Activated naive CD8-positive, alpha-beta T cell treated with anti-CD3 and anti-CD28 coated beads, Interleukin-2, amount 50 U/mL, for 24 hours (primary cell): ENCODE data around the gene LRRC28.

Source experiments
- ATAC-seq: fragments of 150-1000 bp; cut with Tn5 transposase; one replicate; pipeline ENCODE4 v1.10.0; 2021
- DNase-seq: peaks from one replicate; pipeline ENCODE4 v3.0.0; 2021
- H3K27ac Mint-ChIP-seq: one replicate; pipeline ENCODE4 v1.8.0; 2021; ENCODE audit warnings: mild to moderate bottlenecking, mixed read lengths
- H3K27me3 Mint-ChIP-seq: one replicate; pipeline ENCODE4 v1.8.0; 2021; ENCODE audit warnings: mixed read lengths
- H3K36me3 Mint-ChIP-seq: one replicate; pipeline ENCODE4 v1.8.0; 2021; ENCODE audit warnings: low read depth, mixed read lengths
- H3K4me1 Mint-ChIP-seq: one replicate; pipeline ENCODE4 v1.8.0; 2021; ENCODE audit warnings: mixed read lengths
- H3K4me3 Mint-ChIP-seq: one replicate; pipeline ENCODE4 v1.8.0; 2021; ENCODE audit warnings: mild to moderate bottlenecking, moderate library complexity, mixed read lengths
- H3K9me3 Mint-ChIP-seq: one replicate; pipeline ENCODE4 v1.8.0; 2021; ENCODE audit warnings: mixed read lengths

Gene LRRC28

DNA sequence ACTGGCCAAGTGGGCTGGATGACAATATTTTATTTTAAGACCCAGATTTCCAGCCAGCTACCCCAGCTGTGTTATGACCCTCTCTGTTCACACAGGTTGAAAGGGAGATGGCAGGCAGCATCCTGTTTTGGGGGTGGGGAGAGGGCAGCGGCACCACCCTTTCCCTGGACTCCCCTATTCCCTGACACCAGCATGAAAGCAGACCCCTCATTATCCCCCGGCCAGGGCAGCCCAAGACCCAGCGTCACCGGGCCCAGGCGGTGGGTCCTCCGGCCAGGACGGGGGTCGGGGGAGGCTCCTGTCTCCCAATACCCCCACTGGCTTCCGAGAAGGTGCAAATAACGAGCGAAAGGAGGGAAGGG, 186.9 kb downstream of the LRRC28 start:
- Mint-ChIP-seq H3K36me3 (no peaks in the 10 kb centered on the region), H3K9me3 (no peaks in the 10 kb centered on the region), H3K27me3 (no peaks in the 10 kb centered on the region), H3K27ac (no peak overlapping the region), H3K4me3 (no peak overlapping the region), H3K4me1 (peaks cover 76% of the 10 kb centered on the region)
- no peak for ATAC-seq
- DNase-seq: no peak

DNA sequence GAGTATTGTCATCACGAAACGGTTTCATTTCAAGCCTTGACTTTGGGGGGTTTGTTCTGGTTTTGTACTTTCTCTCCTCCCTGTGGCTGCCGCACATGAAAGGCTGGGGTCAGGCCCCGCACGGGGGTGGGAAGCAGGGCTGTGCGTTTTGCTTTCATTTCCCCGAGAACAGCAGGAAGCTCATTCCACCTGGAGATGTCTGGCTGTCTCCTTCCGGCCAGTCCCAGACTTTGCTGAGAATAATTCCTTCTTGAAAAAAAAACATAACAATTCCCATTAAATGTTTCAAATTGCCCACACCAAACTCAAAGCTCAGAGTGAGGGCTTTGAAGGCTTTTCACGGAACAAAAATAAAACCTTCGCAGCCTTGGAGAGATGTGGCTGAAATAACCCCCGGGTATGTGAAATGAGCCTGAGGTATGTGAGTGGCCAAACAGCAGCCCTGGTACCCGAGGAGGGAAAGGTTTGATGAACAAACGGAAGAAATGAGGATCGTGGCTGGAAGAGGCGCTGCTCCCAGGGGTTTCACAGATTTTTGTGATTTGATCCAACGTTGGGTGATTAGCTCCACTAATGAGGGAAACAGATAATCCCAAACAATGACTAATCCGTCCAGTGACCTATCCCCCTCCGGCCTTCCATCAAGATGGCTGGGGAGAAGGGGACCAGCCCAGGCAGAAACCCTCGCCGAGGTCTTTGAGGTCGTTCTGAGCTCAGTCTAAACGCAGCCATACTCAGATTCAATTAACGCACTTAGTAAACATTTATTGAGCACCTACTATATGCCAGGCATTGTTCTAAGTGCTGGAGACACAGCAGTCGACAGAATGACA, 187.6 kb downstream of the LRRC28 start:
- DNase-seq: no peak
- H3K9me3 Mint-ChIP-seq: no peaks in the 10 kb centered on the region
- no peaks in the 10 kb centered on the region for H3K27me3 Mint-ChIP-seq
- H3K27ac Mint-ChIP-seq: no peak overlapping the region
- H3K4me1 Mint-ChIP-seq: peaks cover 75% of the 10 kb centered on the region
- no peak for ATAC-seq
- H3K36me3 Mint-ChIP-seq: no peaks in the 10 kb centered on the region
- H3K4me3 Mint-ChIP-seq: no peak overlapping the region

DNA sequence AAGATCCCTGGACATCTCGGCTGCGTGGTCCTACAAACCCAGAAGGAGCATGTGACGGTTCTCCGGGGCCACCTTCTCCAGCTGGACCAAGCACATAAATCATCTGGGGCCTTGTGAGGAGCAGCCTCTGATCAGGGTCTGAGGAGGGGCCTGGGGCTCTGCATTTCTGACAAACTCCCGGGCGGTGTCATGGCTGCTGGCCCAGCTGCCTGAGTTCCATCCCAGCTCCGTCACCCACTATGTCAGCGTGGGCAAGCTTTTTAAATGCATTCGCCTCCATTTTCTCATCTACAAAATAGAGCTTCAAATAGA, 188.2 kb downstream of the LRRC28 start:
- no peaks in the 10 kb centered on the region for H3K27me3 Mint-ChIP-seq
- H3K27ac Mint-ChIP-seq: no peak overlapping the region
- H3K4me3 Mint-ChIP-seq: no peak overlapping the region
- H3K9me3 Mint-ChIP-seq: no peaks in the 10 kb centered on the region
- H3K4me1 Mint-ChIP-seq: peaks cover 71% of the 10 kb centered on the region
- no peak for DNase-seq
- no peaks in the 10 kb centered on the region for H3K36me3 Mint-ChIP-seq
- ATAC-seq: no peak

DNA sequence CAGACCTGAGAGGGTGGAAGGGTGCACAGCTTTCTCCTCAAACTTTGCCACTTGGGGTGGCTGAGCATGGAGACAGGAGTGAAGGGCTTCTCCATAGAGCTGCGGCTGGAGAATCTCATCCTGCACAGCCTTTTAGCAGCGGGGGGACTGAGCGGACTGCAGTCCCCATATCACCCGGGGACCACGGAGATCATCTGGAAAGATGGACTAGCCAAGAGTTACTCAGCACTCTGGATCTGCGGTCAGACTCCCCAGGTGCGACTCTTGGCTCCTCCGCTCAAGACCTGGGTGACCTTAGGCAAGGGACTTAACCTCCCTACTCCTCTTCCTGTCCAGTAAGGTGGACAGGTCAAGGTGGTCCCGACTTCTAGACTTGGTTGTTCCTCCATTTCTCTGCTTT, 188.7 kb downstream of the LRRC28 start:
- H3K27me3 Mint-ChIP-seq: no peaks in the 10 kb centered on the region
- no peaks in the 10 kb centered on the region for H3K9me3 Mint-ChIP-seq
- peaks cover 72% of the 10 kb centered on the region for H3K4me1 Mint-ChIP-seq
- no peak overlapping the region for H3K4me3 Mint-ChIP-seq
- ATAC-seq (no peak), DNase-seq (no peak)
- H3K36me3 Mint-ChIP-seq: no peaks in the 10 kb centered on the region
- no peak overlapping the region for H3K27ac Mint-ChIP-seq
